NOMO-1 treated with DMSO at 0.1 percent for 48 hours (cell line): ENCODE data around the gene C17orf75.

Source experiments
- DNase-seq: peaks from one replicate; lab custom pipeline; 2025; ENCODE audit not compliant: unreplicated experiment; lab: John Stamatoyannopoulos, UW

C17orf75 gene

GRCh38 chr17:32307658-32308057 lies 34.3 kb downstream of the C17orf75 start:
- no peak for DNase-seq

DNA sequence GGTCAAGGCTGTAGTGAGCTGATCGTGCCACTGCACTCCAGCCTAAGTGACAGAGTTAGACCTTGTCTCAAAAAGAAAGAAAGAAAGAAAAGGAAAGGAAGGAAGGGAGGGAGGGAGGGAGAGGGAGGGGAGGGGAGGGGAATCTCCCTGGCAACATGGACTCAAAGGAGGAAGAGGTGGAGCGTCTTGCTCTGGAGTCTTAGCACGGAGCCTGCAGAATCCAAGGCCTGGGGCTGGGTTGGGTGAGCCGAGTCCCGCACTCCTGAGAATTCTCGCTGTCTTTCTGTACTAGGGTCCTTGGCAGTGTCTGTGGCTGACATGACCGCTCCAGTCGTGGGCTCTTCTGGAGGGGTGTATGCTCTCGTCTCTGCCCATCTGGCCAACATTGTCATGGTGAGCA lies 36.9 kb downstream of the C17orf75 start:
- DNase-seq: no peak

DNA sequence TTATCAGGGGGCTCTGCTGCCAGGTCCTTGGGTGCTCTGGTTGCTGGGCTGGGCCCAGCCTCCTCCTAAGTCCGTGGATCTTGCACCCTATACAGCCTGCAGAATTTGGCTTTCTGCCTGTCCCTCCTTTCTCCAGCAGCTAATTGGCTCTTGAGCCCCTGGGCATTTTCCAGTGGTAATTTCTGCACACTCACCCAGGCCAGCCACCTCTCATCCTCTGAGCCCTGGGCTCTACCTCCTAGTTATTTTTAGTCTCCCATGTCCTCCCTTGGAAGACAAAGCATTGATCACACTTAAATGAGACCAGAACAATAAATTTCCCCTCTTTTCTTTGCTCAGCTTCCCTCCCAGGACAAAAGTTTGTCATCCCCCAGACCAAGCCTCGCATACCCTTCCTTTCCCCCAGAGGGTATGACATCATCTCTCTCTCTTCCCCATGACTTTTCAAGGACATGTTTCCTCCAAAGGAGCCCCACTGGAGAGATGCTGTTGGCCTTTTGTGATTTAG lies 38.1 kb downstream of the C17orf75 start:
- no peak for DNase-seq

- DNase-seq: no peak
Measured at GRCh38 chr17:32302860-32303649, 38.9 kb downstream of the C17orf75 start.

DNA sequence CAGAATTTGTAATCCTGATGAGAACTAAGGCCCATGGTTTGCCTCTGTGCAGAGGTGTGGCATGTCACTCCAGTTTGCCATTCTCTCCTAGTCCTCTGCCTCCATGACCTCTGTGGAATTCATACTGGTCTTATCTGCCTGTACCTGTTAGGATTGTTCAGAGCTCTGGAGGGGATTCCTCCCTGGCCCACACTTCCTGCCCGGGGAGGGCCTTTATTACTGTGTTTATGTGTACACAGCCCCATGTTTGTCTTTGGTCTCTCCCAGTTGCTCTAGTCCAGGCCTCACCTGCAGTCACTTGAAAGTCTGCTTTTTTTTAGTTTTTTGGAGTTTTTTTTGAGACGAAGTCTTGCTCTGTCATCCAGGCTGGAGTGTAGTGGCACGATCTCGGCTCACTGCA lies 39.9 kb downstream of the C17orf75 start:
- DNase-seq: no peak

GRCh38 chr17:32299580-32300164 lies 42.3 kb downstream of the C17orf75 start:
- no peak for DNase-seq

- no peak for DNase-seq
Measured at GRCh38 chr17:32298721-32299579, 43.0 kb downstream of the C17orf75 start.

DNA sequence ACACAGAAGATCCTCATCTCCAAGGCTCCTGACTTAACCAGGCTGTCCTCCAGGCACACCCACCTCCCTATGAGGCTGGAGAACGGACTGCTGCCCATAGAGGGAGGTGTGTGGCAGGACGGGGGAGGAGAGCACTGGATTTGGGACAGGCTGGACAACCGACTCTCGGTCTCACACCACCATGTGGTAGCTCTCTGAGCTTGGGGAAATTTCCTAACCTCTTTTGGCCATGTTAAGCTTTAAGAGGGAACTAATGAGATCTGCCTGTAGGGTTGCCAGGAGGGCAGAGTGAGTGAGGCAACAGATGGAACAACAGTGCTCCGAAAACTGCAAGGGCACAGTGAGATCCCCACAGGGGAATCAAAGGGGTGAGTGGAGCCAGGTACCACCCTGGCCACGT lies 43.7 kb downstream of the C17orf75 start:
- DNase-seq: no peak

DNA sequence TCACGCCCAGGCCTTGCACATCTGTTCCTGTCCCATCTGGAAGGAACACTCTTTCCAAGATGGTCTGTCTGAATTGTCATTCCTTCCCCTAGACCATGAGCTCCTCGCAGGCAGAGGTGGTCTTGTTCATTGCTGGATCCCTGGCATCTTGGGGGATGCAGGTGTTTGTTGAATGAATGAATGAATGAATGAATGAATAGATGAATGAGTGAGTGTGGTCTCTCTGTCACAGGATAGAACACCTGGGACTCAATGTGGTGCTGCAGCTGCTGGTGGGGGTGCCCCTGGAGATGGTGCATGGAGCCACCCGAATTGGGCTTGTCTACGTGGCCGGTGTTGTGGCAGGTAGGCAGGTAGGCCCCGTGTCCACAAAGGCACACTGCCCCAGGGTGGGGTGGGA lies 44.1 kb downstream of the C17orf75 start:
- DNase-seq: no peak

GRCh38 chr17:32297424-32297823 lies 44.5 kb downstream of the C17orf75 start:
- no peak for DNase-seq

DNA sequence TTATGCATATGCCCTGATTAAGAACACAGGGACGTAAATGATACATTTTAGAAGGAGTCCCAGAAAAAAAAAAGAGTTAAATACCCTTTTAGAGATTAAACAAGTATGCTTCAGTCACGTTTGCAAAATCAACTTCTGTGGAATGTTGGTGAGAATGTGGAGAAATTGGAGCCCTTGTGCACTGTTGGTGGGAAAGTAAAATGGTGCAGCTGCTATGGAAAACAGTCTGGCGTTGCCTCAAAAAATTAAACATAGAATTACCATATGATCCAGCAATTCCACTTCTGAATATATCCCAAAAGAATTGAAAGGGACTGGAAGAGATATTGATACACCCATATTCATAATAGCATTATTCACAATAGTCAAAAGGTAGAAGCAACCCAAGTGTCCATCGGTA lies 49.9 kb downstream of the C17orf75 start:
- no peak for DNase-seq

- no peak for DNase-seq
Measured at GRCh38 chr17:32289471-32290070, 52.4 kb downstream of the C17orf75 start.

DNA sequence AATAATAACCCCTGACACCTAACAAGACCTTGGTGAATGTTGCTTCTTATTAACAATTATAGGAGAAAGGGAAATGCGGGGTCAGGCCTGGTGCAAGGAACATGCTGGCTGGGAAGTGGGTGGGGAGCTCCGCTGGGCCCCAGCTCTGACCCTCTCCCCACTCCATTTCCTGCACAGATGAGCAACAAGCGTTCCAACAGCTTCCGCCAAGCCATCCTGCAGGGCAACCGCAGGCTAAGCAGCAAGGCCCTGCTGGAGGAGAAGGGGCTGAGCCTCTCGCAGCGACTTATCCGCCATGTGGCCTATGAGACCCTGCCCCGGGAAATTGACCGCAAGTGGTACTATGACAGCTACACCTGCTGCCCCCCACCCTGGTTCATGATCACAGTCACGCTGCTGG lies 53.4 kb downstream of the C17orf75 start:
- DNase-seq: no peak

DNA sequence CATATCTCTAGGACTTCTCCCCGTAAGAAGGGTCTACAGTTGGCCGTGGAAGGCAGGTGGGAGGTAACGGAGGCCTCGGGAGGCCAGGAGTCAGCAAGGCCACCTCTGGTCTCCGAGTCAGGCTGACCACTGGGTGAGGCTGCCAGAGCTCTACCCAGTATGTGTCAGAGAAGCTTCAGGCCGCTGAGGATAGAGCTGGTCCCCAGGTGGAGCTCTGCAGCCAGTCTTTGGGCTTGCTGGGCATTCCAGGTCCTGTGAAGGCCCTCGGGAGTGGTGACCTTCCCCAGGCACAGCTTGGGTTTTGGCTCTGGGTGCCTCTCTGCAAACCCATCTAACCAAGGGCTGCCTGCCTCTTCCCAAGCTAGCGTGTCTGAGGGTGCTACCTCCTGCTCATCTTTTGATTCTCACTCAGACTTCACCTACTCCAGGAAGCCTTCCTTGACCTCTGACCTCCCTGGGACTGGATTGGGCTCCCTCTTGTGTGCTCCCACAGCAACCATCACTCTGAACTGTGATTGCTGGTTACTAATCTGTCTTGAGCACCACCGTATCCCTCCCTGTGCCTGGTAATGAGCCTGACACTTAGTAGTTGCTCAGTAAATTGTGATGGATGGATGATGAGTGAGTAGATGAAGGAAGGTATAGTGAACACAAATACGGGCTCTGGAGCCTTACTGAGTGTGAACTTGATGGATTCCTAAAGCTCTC lies 54.0 kb downstream of the C17orf75 start:
- no peak for DNase-seq

DNA sequence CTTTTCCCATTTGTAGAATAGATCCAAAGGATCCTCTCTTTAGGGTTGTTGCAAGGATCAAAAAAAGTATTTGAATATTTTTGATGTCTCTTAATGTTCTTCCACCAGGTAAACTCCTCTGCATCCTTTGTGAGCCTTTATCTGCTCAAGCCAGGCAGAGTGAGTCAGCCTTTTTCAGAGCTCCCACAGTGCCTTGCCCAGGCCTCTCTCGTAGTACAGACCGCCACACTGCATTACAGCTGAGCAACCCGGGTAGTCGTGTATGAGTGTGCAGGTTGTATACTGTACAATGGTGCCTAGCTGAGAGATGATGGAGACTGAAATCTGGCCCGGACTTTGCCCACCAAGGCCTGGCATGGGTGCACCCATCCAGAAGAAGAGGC lies 55.5 kb downstream of the C17orf75 start:
- DNase-seq: no peak

DNA sequence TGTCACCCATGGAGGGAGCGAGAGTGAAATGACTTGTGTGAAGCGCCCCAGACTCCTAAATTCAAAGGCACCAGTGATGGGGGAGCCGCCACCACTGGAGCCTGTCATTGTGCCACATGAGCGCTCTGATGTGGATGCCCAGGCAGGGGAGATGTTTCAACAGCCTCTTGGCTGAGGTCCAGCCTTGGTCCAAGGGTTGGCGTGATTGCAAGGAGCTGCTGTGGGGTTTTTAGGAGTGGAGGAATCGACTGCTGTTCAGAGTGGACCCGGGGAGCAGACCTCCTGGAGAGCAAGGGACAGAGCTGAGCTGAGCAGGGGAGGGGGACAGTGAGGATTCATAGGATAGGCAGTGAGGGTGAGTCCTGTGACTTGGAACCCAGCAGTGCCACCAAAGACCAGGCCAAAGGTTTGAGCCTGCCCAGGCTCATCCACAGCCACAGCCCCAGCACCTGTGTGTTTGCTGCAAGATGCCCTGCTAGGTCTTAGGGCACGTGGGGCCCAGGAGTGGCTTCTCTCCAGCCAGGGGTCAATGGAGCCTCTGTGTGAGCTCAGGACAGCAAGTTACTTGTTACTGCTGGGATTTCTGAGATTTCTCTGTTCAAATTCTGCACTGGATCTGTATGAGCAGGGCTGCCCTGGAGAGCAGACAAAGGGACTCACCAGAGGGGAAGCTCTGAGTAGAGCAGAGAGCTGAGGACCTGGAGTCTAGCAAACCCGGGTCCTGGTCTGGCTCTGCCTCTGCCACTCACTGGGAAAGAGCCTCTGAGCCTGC lies 56.0 kb downstream of the C17orf75 start:
- DNase-seq: no peak

DNA sequence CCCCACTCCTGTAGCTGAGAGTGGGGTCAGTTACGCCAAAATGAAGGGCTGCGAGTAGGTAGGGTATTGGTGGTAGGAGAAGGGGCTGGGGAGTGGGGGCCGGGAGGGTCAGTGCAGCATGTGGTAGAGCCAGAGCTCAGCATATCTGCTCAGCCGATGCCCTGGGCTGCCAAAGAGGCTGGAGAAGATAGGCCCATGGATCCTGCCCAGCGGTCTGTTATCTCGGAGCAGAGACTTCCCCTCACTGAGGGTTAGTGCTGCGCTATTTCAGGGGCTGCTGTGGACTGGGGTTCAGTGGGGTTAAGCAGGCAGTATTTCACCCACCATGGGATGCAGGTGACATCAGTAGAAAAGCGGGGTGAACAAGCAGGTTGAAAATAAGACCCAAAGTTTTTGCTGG lies 56.7 kb downstream of the C17orf75 start:
- DNase-seq: no peak

DNA sequence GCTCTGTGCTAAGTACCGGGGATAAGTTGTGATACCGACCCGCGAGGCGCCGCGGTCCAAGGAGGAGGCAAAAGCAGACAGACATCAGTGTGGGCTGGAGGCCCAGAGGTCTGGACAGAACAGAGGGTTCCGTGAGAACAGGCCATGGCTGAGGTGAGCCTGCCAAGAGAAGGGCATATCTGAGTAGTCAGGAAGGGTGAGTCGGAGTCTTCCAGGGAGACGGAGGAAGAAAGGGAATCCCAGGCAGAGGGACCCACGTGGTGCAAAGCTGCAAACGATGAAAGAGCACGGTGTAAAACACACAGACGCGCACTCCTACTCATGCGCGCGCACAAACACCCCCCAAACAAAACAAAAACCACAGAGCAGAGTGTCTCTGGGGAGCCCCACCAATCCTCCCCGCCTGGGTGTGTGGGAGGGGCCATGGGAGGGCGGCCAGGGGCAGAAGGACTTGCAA lies 58.2 kb downstream of the C17orf75 start:
- no peak for DNase-seq

- no peak for DNase-seq
Measured at GRCh38 chr17:32281011-32281451, 60.9 kb downstream of the C17orf75 start.
